Right lobe of liver (tissue), 4 donors: ENCODE results near the gene PRKN.

ENCODE experiments used
- POLR2A ChIP-seq: fragments of 450-650 bp; IDR thresholded peaks from one replicate; pipeline ENCODE4 v1.6.1; 2017; ENCODE audit warnings: antibody characterized with exemption, mild to moderate bottlenecking
- TF ChIP-seq, protein P1 (sequence below), 4 donors: fragments of 200-600 bp in 3 of 4; fragments of 450-650 bp in 1 of 4; IDR thresholded peaks; one replicate each; pipeline versions ENCODE4 v1.5.1 to v1.8.0; 2016 to 2022; ENCODE audit warnings: antibody characterized with exemption in 4 of 4, mild to moderate bottlenecking in 2 of 4
- donor health status: DM: no; HTN: no; CAD: no.
- donor health status: DM: no; HTN: no; CAD: no.
- donor health status: DM: no; HTN: yes; CAD: no.

GRCh38 chr6:162290846-162291465 lies 436.6 kb downstream of the PRKN start:
- TF ChIP-seq, protein P1, sequence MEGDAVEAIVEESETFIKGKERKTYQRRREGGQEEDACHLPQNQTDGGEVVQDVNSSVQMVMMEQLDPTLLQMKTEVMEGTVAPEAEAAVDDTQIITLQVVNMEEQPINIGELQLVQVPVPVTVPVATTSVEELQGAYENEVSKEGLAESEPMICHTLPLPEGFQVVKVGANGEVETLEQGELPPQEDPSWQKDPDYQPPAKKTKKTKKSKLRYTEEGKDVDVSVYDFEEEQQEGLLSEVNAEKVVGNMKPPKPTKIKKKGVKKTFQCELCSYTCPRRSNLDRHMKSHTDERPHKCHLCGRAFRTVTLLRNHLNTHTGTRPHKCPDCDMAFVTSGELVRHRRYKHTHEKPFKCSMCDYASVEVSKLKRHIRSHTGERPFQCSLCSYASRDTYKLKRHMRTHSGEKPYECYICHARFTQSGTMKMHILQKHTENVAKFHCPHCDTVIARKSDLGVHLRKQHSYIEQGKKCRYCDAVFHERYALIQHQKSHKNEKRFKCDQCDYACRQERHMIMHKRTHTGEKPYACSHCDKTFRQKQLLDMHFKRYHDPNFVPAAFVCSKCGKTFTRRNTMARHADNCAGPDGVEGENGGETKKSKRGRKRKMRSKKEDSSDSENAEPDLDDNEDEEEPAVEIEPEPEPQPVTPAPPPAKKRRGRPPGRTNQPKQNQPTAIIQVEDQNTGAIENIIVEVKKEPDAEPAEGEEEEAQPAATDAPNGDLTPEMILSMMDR (IDR thresholded peaks at IDR 0.05), result no peak
- no peak for TF ChIP-seq POLR2A
